GM19025 (cell line): ENCODE results near the gene RIOK3.
"Not testable (repeated sequence)": the region's sequence is repeated elsewhere in the genome, so short reads cannot be mapped to it uniquely, and the experiment has no call there.

Experiments
- ATAC-seq: cut with Tn5 transposase; IDR thresholded peaks from one replicate; pipeline ENCODE4 v1.9.1; 2021; ENCODE audit warnings: mild to moderate bottlenecking, low read depth, moderate library complexity; ENCODE audit not compliant: unreplicated experiment

The RIOK3 gene, protein sequence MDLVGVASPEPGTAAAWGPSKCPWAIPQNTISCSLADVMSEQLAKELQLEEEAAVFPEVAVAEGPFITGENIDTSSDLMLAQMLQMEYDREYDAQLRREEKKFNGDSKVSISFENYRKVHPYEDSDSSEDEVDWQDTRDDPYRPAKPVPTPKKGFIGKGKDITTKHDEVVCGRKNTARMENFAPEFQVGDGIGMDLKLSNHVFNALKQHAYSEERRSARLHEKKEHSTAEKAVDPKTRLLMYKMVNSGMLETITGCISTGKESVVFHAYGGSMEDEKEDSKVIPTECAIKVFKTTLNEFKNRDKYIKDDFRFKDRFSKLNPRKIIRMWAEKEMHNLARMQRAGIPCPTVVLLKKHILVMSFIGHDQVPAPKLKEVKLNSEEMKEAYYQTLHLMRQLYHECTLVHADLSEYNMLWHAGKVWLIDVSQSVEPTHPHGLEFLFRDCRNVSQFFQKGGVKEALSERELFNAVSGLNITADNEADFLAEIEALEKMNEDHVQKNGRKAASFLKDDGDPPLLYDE

DNA sequence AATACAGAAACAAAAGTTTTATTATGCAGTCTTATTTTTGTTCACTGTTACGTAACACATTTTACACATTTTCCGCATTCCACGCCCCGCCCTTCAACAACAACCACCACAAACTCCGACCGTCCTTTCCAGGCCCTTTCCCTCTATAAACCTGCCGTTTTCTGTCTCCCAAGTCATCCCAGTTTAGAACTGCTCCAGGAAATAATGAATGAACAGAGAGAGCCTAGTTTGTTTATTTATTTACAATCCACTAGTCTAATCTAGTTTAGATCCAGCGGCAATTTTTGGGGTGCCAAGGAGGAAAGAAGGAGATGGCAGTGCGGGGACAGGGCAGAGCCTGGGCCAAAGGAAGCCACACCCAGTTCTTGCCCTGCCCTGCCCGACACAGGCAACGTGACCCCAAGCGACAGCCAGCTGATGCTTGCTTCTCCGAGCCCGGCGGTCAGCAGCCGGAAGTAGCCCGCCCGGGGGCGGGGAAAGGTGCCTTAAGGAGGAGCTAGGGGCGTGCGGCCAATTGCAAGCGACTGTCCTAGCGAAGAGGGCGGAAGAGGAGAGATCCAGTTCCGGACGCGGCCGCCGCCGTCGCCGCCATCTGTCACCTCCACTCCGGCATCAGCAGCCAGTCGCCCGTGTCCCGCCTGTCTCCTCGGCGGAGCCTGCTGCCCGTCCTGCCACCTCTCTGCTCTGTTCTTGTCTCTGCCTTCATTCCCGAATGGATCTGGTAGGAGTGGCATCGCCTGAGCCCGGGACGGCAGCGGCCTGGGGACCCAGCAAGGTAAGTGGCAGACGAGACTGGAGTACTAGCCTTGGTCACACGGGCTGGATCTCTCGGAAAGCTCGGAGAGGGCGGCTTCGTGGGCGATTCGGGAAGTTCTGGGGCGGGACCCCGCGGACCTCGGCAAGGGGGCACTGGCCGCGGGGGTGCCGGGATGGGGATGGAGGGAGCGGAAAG, at the start of gene RIOK3:
Gene RIOK3 (plus strand): TSS at position 560 of the 952 bp plus-strand sequence. CDS start 153 bp downstream, at position 713.
- ATAC-seq = peak; percentile 98

DNA sequence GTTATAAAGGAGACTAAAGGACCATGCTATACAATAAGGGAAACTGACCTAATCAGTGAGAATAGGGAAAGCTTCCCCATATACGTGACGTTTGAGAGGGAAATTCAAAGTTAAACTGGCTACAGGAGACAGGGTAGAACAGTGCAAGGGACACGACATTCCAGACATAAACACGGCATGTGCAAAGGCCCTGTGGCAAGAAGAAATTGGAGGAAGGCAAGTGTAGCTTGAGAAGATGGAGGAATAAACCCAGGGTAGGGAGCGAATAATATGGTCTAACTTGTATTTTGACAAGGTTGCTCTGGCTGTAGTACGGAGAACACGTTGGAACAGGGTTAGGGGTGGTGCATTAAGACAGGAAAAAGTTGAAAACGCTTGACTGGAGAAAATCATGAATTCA, 49.8 kb upstream of the RIOK3 start:
- ATAC-seq = no peak

DNA sequence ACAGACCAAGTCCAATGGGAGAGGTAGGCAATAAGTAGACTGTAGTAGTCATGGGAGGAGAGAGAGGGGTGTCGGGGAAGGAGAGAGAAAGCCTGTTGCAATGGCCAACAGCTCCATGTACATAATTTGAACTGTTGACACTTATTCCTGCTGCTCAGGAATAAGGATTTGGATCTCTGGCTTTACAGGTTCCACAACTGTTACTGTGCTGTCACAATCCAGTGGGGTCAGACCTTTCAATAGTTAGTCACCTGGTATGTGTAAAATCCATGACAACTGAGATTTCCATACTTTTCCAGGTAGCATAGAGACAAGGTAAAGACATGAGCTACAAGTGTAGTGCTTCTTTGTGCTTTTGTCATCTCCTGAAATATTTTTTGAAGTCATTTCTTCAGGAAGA, 47.5 kb upstream of the RIOK3 start:
- ATAC-seq = no peak

DNA sequence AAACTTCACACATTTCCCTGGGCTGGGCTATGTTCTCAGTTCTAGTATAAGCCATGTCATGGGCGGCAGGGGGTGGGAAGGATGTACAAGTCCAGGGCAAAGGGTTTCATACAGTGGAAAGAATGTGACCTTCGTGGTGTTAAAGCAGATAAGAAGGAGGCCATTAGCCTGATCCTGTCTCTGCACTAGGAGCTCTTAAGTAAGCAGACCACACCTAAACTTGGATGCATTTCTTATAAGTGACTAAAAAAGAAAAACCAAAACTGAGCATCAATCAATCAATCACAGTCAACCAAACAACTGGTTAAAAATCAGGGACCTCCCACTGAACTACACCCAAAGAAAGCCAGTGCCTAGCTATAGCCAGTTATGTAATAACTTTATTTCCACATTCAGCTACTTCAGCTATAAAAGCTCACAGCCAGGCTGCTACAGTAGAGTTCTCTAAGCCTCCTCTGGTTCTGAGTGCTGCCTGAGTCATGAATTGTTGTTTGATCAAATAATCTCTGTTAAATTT, 46.8 kb upstream of the RIOK3 start:
- no peak for ATAC-seq

DNA sequence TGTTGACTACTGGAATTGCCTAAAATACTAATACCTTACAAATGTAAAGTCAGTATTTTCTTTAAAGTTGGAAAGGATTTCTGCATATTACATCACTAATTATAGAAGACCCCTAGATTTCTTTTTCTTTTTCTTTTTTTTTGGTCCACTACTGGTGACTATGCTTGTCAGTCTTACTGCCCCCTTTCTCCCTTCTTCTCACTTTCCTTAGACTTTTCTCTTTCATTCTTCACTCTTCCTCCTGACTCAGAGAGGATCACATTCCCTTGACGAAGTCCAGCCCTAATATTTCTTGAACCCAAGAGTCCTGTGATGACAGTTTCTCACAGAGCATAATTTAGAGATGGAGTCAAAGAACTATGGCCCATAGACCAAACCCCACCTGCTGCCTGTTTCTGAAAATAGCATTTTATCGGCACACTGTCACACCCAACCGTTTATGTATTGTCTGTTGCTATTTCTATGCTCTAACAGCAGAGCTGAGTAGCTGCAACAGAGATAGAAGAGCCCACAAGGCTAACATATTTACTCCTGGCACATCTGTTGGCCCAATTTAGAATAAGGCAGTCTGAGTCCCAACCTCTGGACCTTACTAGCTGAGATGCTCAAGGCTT, 40.6 kb upstream of the RIOK3 start:
- no peak for ATAC-seq

DNA sequence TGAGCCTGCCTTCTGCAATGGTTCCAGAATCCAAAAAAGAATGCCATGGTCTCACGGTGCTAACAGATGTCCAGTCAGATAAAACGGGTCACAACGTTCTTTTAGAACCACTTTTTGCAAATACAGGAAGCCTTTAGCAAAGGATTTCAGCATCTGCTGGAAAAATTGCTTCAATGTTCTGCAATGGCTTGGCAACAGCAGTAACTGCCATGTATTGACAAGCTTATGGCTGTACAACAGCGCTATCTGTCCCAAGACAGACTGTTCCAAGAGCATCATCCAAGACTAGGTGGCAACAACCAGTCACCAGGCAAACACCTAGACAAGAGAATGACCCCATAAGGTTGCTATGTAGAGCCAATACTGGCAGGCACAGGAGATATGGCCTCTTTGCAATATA, 37.6 kb upstream of the RIOK3 start:
- ATAC-seq = no peak

DNA sequence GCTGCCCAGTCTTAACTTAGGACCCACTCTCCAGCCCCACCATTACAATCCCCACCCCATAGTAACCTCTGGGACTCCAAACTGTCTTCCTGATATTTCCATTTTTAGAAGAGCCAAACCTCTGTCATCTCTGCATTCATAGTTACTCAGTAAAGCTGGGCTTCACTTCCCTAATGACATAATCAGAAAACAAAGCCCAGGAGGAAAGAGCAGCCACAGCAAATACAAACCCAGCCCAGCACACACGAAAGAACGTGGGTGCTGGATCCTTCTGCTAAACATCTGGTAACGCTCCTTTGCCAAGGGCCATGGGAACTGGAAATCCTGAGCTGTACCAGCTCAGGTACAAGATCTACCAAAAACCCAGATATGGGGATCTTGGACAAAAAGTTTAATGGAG, 36.8 kb upstream of the RIOK3 start:
- no peak for ATAC-seq

DNA sequence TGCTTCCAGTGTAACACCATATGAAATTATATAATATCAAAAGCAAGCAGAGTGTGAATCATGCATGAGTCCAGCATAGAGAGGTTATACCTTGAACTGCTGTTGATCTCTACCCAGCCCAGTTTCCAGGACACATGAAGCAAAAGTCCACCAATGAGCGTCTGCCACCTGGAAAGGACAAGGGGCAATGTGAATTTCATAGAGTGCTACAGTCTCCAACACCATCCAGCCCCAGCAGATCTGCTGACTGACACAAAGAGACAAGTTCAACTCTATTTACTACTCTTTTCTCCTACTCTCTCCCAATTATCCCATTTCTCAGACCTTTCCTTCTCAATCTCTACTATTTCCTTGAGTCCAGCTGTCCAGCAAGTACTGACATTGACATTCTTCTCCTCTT, 31.8 kb upstream of the RIOK3 start:
- ATAC-seq = no peak

DNA sequence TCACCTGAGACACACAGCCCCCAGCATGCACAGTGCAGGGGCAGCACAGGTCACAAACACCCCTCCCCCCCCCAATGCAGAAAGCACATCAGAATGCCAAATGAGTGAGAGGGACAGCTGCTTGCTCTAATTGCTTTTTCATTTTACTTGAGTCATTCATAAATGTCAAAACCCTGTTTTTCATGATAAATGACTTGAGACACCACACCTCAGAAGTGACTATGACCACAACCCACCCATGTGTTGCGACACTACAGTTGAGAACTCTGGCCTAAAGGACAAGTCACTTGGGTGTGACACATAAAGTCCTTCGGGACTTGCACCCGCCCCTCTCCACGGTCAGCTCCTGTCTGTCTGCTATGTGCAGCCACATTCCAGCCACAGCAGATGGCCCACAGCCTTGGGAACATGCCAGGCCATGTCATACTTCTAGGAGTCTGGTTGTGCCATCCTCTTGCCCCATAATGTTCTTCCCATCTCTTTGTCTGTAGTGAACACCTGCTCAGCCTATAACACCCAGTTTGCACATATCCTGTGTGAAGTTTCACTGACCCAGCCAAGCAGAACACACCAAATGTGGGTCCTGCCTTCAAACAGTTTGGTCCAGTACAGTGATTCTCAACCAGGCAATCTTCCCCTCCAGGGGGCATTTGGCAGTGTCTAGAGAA, 30.2 kb upstream of the RIOK3 start:
- peak; percentile 90 for ATAC-seq

DNA sequence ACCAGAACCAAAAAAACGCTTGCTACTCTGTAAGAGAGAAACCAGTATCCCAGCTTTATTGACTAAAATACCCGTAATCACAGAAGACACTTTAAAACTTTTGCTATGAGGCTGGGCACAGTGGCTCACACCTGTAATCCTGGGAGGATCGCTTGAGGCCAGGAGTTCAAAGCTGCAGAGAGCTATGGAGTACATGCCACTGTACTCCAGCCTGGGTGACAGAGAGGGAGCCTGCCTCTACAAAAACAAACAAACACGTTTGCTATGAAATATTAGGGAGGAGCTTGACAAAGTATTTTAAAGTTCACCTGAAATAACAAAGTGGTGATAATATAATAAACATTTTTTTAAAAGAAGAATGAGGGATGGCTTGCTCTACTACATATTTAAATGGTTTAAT, 28.5 kb upstream of the RIOK3 start:
- no peak for ATAC-seq

DNA sequence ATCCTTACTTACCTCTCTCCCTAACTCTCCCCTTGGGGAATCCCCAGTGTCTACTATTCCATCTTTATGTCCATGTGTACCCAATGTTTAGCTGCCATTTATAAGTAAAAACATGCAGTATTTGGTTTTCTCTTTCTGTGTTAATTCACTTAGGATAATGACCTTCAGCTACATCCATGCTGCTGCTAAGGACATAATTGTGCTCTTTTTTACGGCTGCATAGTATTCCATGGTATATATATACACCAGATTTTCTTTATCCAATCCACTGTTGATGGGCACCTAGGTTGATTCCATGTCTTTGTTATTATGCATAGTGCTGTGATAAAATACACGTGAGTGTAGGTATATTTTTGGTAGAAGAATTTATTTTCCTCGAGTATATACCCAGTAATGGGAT, 24.3 kb upstream of the RIOK3 start:
- ATAC-seq = no peak

DNA sequence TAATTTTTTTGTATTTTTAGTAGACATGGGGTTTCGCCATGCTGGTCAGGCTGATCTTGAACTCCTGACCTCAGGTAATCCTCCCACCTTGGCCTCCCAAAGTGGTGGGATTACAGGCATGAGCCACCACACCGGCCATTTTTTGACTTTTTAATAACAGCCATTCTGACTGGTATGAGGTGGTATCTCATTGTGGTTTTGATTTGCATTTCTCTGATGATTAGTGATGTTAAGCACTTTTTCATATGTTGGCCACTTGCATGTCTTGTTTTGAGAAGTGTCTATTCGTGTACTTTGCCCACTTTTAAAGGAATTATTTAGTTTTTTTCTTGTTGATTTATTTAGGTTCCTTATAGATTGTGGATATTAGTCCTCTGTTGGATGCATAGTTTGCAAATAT, 23.5 kb upstream of the RIOK3 start:
- not testable (repeated sequence) for ATAC-seq

DNA sequence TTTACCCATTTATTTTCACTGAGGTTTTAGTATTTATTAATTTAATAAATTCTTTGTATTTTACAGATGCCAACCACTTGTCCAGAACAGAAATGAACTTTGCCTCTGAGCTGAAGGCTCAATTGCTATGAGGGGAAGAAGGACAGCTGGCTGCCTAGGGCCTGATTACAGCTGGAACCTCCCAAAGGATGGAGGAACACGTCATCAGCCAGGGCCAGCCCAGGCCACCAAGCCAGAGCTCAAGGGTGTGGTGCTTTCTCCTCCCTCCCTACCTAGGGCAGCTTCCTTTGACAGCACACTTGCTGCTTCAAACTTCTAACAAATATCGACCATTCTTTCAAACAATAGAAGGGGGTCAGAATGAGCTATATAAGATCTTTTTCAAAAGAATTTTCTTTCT, 19.7 kb upstream of the RIOK3 start:
- no peak for ATAC-seq

DNA sequence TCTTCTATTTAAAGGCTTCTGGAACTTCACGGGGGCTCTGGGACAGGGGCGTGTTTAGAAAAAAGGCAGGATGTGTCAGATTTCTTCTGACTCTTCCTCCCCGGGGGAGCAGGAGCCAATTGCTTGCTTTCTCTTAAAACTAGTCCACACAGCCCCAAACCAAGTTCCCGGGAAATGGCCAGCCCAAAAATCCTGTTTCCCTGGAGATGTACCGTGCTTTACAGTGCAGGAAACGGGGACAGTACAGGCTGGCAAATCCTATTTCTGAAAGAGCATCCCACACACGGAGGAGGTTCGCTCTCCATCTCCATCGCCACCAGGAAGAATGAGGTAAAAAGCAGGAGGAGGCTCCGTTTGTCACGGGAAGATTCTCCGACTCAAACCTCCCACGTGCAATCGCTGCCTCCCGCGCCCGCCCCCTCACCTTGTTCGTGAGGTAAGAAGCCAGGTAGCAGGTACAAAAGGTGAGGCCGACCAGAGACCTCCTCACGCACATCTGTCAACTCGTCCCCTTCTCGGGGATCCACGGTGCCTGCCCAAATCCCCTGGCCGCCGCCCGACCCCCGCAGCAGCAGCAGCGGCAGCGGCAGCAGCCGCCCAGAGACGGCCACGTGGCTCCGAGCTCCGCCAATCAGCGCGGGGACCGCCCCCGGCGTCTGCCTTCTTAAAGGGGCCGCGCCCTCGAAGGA, 15.6 kb upstream of the RIOK3 start:
- ATAC-seq = peak; percentile 97

DNA sequence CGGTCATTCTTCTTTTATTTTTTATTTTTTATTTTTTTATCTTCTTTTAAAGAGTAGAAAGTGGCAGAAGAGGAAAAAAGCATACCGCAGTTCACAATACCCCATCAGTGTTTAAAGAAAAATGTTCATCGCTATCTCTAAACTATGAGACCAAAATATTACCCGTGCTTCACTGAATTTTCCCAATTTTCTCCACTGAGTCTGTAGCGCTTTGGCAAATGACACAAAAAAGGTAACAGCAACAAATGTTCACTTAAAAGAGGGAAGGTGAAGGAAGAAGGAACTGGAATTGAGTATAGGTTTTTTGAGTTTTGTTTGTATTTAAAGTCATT, 15.1 kb upstream of the RIOK3 start:
- no peak for ATAC-seq

DNA sequence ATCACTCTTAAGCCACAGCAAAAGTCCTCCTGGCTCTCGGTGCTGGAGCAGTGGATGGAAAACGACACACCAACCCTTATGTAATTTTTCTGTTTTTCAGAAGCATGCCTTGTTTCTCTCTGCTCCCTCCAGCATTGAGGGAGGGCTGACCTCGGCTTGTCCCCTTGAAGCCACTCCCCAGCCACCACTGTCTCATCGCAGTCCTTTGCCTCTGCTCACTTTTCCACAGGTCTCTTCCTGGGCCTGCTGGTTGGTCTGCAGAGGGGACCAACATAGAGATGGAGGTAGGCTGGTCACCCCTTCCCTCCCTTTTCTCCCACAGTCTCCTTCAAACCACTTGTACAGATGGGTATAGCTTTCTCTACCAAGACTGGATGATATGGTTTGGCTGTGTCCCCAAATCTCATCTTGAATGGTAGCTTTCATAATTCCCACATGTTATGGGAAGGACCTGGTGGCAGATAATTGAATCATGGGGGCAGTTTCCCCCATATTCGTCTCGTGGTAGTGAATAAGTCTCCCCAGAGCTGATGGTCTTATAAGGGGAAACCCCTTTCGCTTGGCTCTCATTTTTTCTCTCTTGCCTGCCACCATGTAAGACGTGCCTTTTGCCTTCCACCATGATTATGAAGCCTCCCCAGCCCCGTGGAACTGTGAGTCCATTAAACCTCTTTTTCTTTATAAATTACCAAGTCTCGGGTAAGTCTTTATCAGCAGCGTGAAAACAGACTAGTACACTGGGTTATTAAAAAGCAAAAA, 14.3 kb upstream of the RIOK3 start:
- ATAC-seq = no peak

DNA sequence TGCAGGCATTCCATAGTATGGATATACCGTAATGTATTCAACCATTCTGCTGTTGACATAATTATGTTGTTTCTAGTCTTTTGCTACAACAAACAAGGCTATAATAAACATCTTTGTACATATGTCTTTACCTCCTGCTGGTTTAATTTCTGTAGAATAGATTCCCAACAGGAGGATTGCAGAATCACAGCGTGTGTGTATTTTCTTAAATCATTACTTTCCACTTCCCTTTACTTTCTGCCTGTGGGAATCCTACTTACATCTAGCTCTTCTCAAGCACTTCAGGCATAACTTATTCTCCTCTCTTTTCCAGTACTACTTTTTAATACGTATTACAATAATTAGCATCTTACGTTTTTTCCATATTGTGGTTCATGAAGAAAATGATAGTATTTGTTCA, 13.0 kb upstream of the RIOK3 start:
- ATAC-seq = no peak

DNA sequence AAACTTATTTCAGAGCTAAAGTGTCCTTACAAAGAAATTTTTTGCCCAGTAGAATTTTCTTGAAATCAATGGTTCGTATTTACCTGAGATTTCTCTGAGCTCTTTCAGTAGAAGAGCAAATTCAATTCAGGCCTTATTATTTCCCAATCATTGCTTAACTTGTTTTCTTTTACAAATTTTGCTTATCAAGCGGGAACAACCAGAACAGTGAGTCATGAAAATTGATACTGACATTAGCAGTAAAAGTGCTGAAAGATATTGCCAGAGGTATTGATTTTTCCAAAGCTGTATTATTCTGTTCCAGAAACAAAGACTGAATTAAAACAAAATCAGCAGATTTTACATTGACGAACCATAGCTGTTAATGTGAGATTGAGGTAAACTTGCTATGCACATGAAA, 10.1 kb upstream of the RIOK3 start:
- ATAC-seq = no peak

DNA sequence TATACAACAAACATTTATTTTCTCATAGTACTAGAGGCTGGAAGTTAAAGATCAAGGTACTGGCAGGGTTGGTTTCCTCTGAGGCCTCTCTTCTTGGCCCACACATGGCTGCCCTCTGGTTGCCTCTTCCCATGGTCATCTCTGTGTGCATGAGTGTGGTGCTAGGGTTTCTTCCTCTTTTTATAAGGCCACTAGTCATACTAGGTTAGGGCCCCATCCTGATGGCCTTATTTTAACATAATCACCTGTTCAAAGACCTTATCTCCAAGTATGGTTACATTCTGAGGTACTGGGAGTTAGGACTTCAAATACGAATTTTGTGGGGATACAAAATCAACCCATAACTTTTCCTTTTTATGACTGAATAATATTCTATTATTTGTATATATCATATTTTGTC, 4.8 kb upstream of the RIOK3 start:
- ATAC-seq = no peak
